ENCODE data around the gene ICA1.

Gene ICA1

GRCh38 chr7:8226501-8226900 lies 35.5 kb downstream of the ICA1 start:
- no peak for DNase-seq

GRCh38 chr7:8221567-8221966 lies 40.4 kb downstream of the ICA1 start:
- DNase-seq, result no peak

GRCh38 chr7:8221101-8221495 lies 40.9 kb downstream of the ICA1 start:
- no peak for DNase-seq

- DNase-seq, result no peak
Measured at GRCh38 chr7:8220376-8221100, 41.4 kb downstream of the ICA1 start.

- peak; percentile 71 for DNase-seq
Measured at GRCh38 chr7:8217200-8218068, 44.5 kb downstream of the ICA1 start.

- DNase-seq, result no peak
Measured at GRCh38 chr7:8216334-8216690, 45.7 kb downstream of the ICA1 start.

GRCh38 chr7:8215648-8216333 lies 46.2 kb downstream of the ICA1 start:
- no peak for DNase-seq

GRCh38 chr7:8214244-8214824 lies 47.6 kb downstream of the ICA1 start:
- no peak for DNase-seq

GRCh38 chr7:8213381-8213780 lies 48.6 kb downstream of the ICA1 start:
- no peak for DNase-seq

GRCh38 chr7:8212638-8213037 lies 49.3 kb downstream of the ICA1 start:
- DNase-seq, result peak; percentile 45

GRCh38 chr7:8211725-8212096 lies 50.3 kb downstream of the ICA1 start:
- DNase-seq, result no peak

GRCh38 chr7:8210845-8211724 lies 50.9 kb downstream of the ICA1 start:
- DNase-seq, result no peak

- DNase-seq, result no peak
Measured at GRCh38 chr7:8209353-8209752, 52.6 kb downstream of the ICA1 start.

GRCh38 chr7:8208816-8209215 lies 53.2 kb downstream of the ICA1 start:
- DNase-seq, result no peak

GRCh38 chr7:8206956-8207355 lies 55.0 kb downstream of the ICA1 start:
- DNase-seq, result no peak

GRCh38 chr7:8205537-8205936 lies 56.4 kb downstream of the ICA1 start:
- no peak for DNase-seq

- no peak for DNase-seq
Measured at GRCh38 chr7:8205031-8205387, 57.0 kb downstream of the ICA1 start.

- DNase-seq, result no peak
Measured at GRCh38 chr7:8204339-8205030, 57.5 kb downstream of the ICA1 start.

- no peak for DNase-seq
Measured at GRCh38 chr7:8201846-8202441, 60.0 kb downstream of the ICA1 start.

- no peak for DNase-seq
Measured at GRCh38 chr7:8200717-8201116, 61.2 kb downstream of the ICA1 start.

GRCh38 chr7:8200316-8200715 lies 61.7 kb downstream of the ICA1 start:
- DNase-seq, result no peak
